A549 (cell line): Measurements from ENCODE around the gene SSR2. TPM values are rescaled to one million over a fixed set of nuclear protein-coding genes. Genes with fewer than 3 reads are reported as not detected.
A peak's percentile ranks its signal among the peaks of the same experiment; 100 is the strongest.

Experiments used
- ATAC-seq, 2 experiments: fragments of 200-7000 bp in 1 of 2; fragments of >200 bp in 1 of 2; cut with Nextera tagmentation in 1 of 2; cut with Tn5 transposase in 1 of 2; 3 replicates each; pipeline versions ENCODE4 v1.8.0 to v1.9.1; 2018 to 2020; ENCODE audit warnings: mild to moderate bottlenecking in 1 of 2, moderate library complexity in 1 of 2
- CTCF ChIA-PET: fragments of 300-600 bp; sonication (Branson Sonifier 250); formaldehyde crosslinking; extraction: SDS; loops from one replicate; lab custom pipeline; 2021; ENCODE audit warnings: antibody characterized with exemption, inconsistent platforms; lab: Yijun Ruan, JAX
- POLR2A ChIA-PET: fragments of 350-600 bp; formaldehyde crosslinking; extraction: SDS; loops from one replicate; lab custom pipeline; 2021; ENCODE audit warnings: antibody characterized with exemption, inconsistent platforms; lab: Yijun Ruan, JAX
- DNase-seq, 2 experiments: peaks; one replicate each; pipeline versions ENCODE4 v3.0.0 to v3.0.0-alpha.2; 2011 to 2016; ENCODE audit warnings: low read depth in 1 of 2, low spot score in 1 of 2
- FAIRE-seq: peaks from 2 replicates; lab custom pipeline; 2011; peaks lifted over from hg19 to GRCh38; lab: Jason Lieb, UNC
- H3K27ac ChIP-seq, 2 experiments: fragments of >200 bp; sonication (Bioruptor Twin); formaldehyde crosslinking; 3 replicates each; pipeline ENCODE4 v1.5.1; 2016 to 2017
- H3K4me1 ChIP-seq: fragments of >200 bp; sonication (Bioruptor Twin); formaldehyde crosslinking; 3 replicates; pipeline ENCODE4 v1.6.1; 2016
- H3K4me2 ChIP-seq: fragments of >200 bp; sonication (Bioruptor Twin); formaldehyde crosslinking; 3 replicates; pipeline ENCODE4 v1.6.1; 2016
- H3K4me3 ChIP-seq: fragments of >200 bp; sonication (Bioruptor Twin); formaldehyde crosslinking; 3 replicates; pipeline ENCODE4 v1.5.1; 2016
- H3K9me3 ChIP-seq: fragments of >200 bp; sonication (Bioruptor Twin); formaldehyde crosslinking; 3 replicates; pipeline ENCODE4 v1.6.1; 2016
- ATOH8 ChIP-seq: fragments of 250-450 bp; sonication (Bioruptor Pico); IDR thresholded peaks from 2 replicates; pipeline ENCODE4 v1.5.0; 2020; ENCODE audit warnings: low read depth, mild to moderate bottlenecking, moderate library complexity
- CBX2 ChIP-seq: fragments of 200-600 bp; sonication (generic); IDR thresholded peaks from 2 replicates; pipeline ENCODE4 v1.6.1; 2016; ENCODE audit warnings: low read depth, mild to moderate bottlenecking, borderline replicate concordance
- CEBPB ChIP-seq, 2 experiments: fragments of >200 bp in 1 of 2; sonication (Bioruptor Twin) in 1 of 2; formaldehyde crosslinking in 1 of 2; IDR thresholded peaks; 2 replicates each; pipeline ENCODE4 v1.6.1; 2012 to 2016
- CHD2 ChIP-seq: fragments of 150-350 bp; IDR thresholded peaks from 2 replicates; pipeline ENCODE4 v1.6.1; 2014; ENCODE audit warnings: low read length; ENCODE audit not compliant: partially characterized antibody
- ESRRA ChIP-seq: fragments of 150-350 bp; IDR thresholded peaks from 2 replicates; pipeline ENCODE4 v1.6.1; 2014; ENCODE audit warnings: mild to moderate bottlenecking, low read length, borderline replicate concordance
- FOSB ChIP-seq: fragments of 250-450 bp; sonication (Bioruptor Pico); IDR thresholded peaks from 2 replicates; pipeline ENCODE4 v1.5.0; 2020; ENCODE audit warnings: mild to moderate bottlenecking, moderate library complexity
- FOSL2 ChIP-seq, 2 experiments: fragments of 450-650 bp in 1 of 2; fragments of >200 bp in 1 of 2; sonication (Bioruptor Twin) in 1 of 2; formaldehyde crosslinking; IDR thresholded peaks; 2 replicates each; pipeline versions ENCODE4 v1.5.0 to v1.6.1; 2016 to 2020; ENCODE audit warnings: mild to moderate bottlenecking in 1 of 2, moderate library complexity in 1 of 2
- FOXS1 ChIP-seq: fragments of 250-450 bp; sonication (Bioruptor Pico); IDR thresholded peaks from 2 replicates; pipeline ENCODE4 v1.5.0; 2020; ENCODE audit warnings: mild to moderate bottlenecking, moderate library complexity
- GATA3 ChIP-seq: IDR thresholded peaks from 2 replicates; pipeline ENCODE4 v1.6.1; 2012; ENCODE audit warnings: borderline replicate concordance
- HOXB5 ChIP-seq: fragments of 250-450 bp; sonication (Bioruptor Pico); IDR thresholded peaks from 2 replicates; pipeline ENCODE4 v1.5.0; 2020; ENCODE audit warnings: mild to moderate bottlenecking, moderate library complexity
- JUNB ChIP-seq: fragments of >200 bp; sonication (Bioruptor Twin); formaldehyde crosslinking; IDR thresholded peaks from 2 replicates; pipeline ENCODE4 v1.6.1; 2016
- KDM5A ChIP-seq: fragments of 200-600 bp; sonication (generic); IDR thresholded peaks from 2 replicates; pipeline ENCODE4 v1.6.1; 2016; ENCODE audit warnings: antibody characterized with exemption, mild to moderate bottlenecking
- MAX ChIP-seq: IDR thresholded peaks from 2 replicates; pipeline ENCODE4 v1.6.1; 2012
- MYC ChIP-seq: IDR thresholded peaks from 2 replicates; pipeline ENCODE4 v1.6.1; 2012; ENCODE audit warnings: mild to moderate bottlenecking, inconsistent platforms, low read length, improper control_type of control experiment, borderline replicate concordance
- NFE2L2 ChIP-seq: fragments of 150-350 bp; conservative IDR thresholded peaks from 2 replicates; pipeline ENCODE4 v1.6.1; 2014; ENCODE audit warnings: low read length
- NPAS2 ChIP-seq: fragments of 250-450 bp; sonication (Bioruptor Pico); IDR thresholded peaks from 2 replicates; pipeline ENCODE4 v1.8.0; 2022; ENCODE audit warnings: mild to moderate bottlenecking, moderate library complexity, borderline replicate concordance
- NR3C1 ChIP-seq: fragments of >200 bp; sonication (Bioruptor Twin); formaldehyde crosslinking; IDR thresholded peaks from 3 replicates; pipeline ENCODE4 v1.6.1; 2017
- POLR2AphosphoS2 ChIP-seq: conservative IDR thresholded peaks from 2 replicates; pipeline ENCODE4 v1.6.1; 2012; ENCODE audit warnings: low read length, improper control_type of control experiment, inconsistent platforms
- RCOR1 ChIP-seq: fragments of 150-350 bp; IDR thresholded peaks from 2 replicates; pipeline ENCODE4 v1.6.1; 2014; ENCODE audit warnings: antibody characterized with exemption, low read length, low read depth
- SREBF2 ChIP-seq: fragments of 450-650 bp; IDR thresholded peaks from 2 replicates; pipeline ENCODE4 v1.6.1; 2014; ENCODE audit warnings: mild to moderate bottlenecking, moderate library complexity
- TFCP2L1 ChIP-seq: fragments of 250-450 bp; sonication (Bioruptor Pico); IDR thresholded peaks from 2 replicates; pipeline ENCODE4 v1.5.0; 2021; ENCODE audit warnings: mild to moderate bottlenecking
- TP53 ChIP-seq: fragments of 250-450 bp; sonication (Bioruptor Pico); IDR thresholded peaks from 2 replicates; pipeline ENCODE4 v1.5.0; 2021; ENCODE audit warnings: mild to moderate bottlenecking, moderate library complexity
- ZFP36 ChIP-seq: fragments of 450-650 bp; IDR thresholded peaks from 2 replicates; pipeline ENCODE4 v1.6.1; 2014; ENCODE audit warnings: borderline replicate concordance; ENCODE audit not compliant: partially characterized antibody
- WGBS: methylation state at CpG from one replicate; pipeline ENCODE4 v1.1.6; 2017; ENCODE audit errors: missing lambda C conversion rate; 5-methylcytosine and 5-hydroxymethylcytosine counted together
- polyA plus RNA-seq, 4 experiments: library from polyadenylated mRNA; depleted of rRNA in 3 of 4; stranded (reverse); fragments of >200 nt; fragmentation: RNase III in 1 of 4; extraction: RNeasy Plus Mini Kit Qiagen cat#74134 plus additional on column Dnase treatment in 1 of 4; gene quantifications; 2 replicates in 3 of 4; 3 replicates in 1 of 4; pipeline ENCODE4 v1.2.3, GENCODE V29; 2011 to 2017

The SSR2 gene
- polyA plus RNA-seq, 2 of the 4 experiments (the other 2 are of a cell fraction) = 261 to 382 TPM

DNA sequence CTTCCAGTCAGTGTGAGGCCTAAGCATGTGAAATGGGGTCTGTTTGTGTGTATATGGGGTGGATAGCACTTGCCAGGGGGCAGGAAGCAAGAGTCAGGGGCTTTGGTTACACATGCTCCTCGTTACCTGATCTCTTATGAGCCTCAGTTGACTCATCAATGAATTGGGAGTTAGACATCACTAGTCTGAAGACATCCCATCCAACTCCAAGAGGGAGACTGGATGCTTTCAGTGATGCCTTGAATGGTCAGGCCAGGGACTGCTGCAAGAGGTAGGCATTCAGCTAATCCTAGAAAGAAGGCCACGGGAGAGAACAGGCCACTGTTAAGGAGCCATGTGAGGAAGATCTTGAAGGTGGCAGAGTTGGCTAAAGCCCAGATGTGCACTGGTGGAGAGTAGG, 46.5 kb upstream of the SSR2 start:
- CTCF ChIA-PET = interaction anchor here (0.8 to 4.1 kb wide), 27 partner anchors 8 to 311 kb away, joined by 3 to 34 read pairs (median 8); partner anchors contain the start of genes KHDC4 and UBQLN4
- DNase-seq (no peak), ATAC-seq (no peak), FAIRE-seq (no peak)
- no peak overlapping the region for H3K4me2 ChIP-seq
- WGBS = 25% methylated on average over 2 of the region's 2 CpGs
- H3K27ac ChIP-seq = no peak overlapping the region
- POLR2A ChIA-PET = no interaction called here
- H3K9me3 ChIP-seq = no peaks in the 10 kb centered on the region
- no peak for TF ChIP-seq SREBF2
- TF ChIP-seq MYC = no peak
- TF ChIP-seq ATOH8 (CRISPR knock-in tag) = no peak
- no peak for TF ChIP-seq FOSL2 (IDR thresholded peaks at IDR 0.05)
- no peak for TF ChIP-seq FOSL2 (CRISPR knock-in tag; IDR thresholded peaks at IDR 0.05)
- no peak for TF ChIP-seq CEBPB (IDR thresholded peaks at IDR 0.05)
- H3K4me3 ChIP-seq = no peak overlapping the region
- no peaks in the 10 kb centered on the region; the same call in 2 of the 3 replicates for H3K4me1 ChIP-seq

GRCh38 chr1:156065871-156066270, 45.1 kb upstream of the SSR2 start:
- Histone ChIP-seq H3K4me3 (no peak overlapping the region), H3K4me1 (no peaks in the 10 kb centered on the region; the same call in 2 of the 3 replicates), H3K27ac (no peak overlapping the region), H3K9me3 (no peaks in the 10 kb centered on the region), H3K4me2 (no peak overlapping the region)
- ATAC-seq (peak in 1 of 2 experiments; percentile 10; a peak in 2 of 6 replicates), DNase-seq (no peak), FAIRE-seq (no peak)
- no peak for TF ChIP-seq CHD2
- no peak for TF ChIP-seq MAX
- no peak for TF ChIP-seq NFE2L2
- TF ChIP-seq ZFP36 = no peak
- TF ChIP-seq FOXS1 (CRISPR knock-in tag) = no peak
- TF ChIP-seq CBX2 = no peak
- no peak for TF ChIP-seq MYC
- TF ChIP-seq ESRRA = no peak
- no peak for TF ChIP-seq KDM5A
- no peak for TF ChIP-seq RCOR1
- no peak for TF ChIP-seq CEBPB (IDR thresholded peaks at IDR 0.05)
- TF ChIP-seq JUNB = no peak
- TF ChIP-seq NR3C1 = no peak
- TF ChIP-seq HOXB5 (CRISPR knock-in tag) = no peak
- POLR2A ChIA-PET = interaction anchor here (1.0 to 1.2 kb wide), 2 partner anchors 10 to 82 kb away, joined by 3 read pairs; no protein-coding TSS in a partner anchor
- WGBS = 81% methylated on average over 14 of the region's 16 CpGs
- CTCF ChIA-PET = interaction anchor here (0.8 to 4.1 kb wide), 52 partner anchors 8 to 271 kb away, joined by 3 to 34 read pairs (median 4); partner anchors contain the start of genes ARHGEF2, KHDC4, LAMTOR2 and UBQLN4

DNA sequence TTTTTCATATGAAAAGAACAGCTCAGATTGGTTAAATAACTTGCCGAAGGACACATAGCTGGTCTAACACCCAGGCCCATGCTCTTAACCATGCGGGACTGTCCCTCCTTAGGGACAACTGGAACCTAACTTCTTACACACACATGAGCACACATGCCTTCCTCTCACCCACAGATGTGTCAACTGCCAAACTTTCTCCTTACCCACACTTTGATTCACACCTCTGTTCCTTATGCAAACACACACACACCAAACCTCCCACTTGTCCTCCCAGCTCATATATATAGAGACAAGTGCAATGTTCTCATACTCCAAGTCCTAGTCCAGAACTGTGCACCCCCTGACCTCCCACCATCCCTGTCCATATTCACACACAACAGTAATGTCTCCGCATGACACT, 44.5 kb upstream of the SSR2 start:
- Histone ChIP-seq H3K4me1 (no peaks in the 10 kb centered on the region; the same call in 2 of the 3 replicates), H3K27ac (no peak overlapping the region), H3K4me2 (no peak overlapping the region), H3K4me3 (no peak overlapping the region), H3K9me3 (no peaks in the 10 kb centered on the region)
- DNase-seq (no peak), ATAC-seq (no peak), FAIRE-seq (no peak)
- no peak for TF ChIP-seq GATA3
- no peak for TF ChIP-seq HOXB5 (CRISPR knock-in tag)
- TF ChIP-seq TP53 (CRISPR knock-in tag) = no peak
- no peak for TF ChIP-seq NPAS2 (CRISPR knock-in tag)
- TF ChIP-seq FOSB (CRISPR knock-in tag) = no peak
- no peak for TF ChIP-seq TFCP2L1 (CRISPR knock-in tag)
- no peak for TF ChIP-seq POLR2AphosphoS2
- no peak for TF ChIP-seq NFE2L2
- no peak for TF ChIP-seq NR3C1
- 85% methylated on average over 3 of the region's 3 CpGs for WGBS
- CTCF ChIA-PET = interaction anchor here (0.6 to 4.1 kb wide), 20 partner anchors 8 to 161 kb away, joined by 3 to 33 read pairs (median 8); partner anchors contain the start of gene KHDC4
- POLR2A ChIA-PET = no interaction called here
